Activated CD4-positive, alpha-beta T cell treated with anti-CD3 and anti-CD28 coated beads, Interleukin-2, amount 50 U/mL, for 4 hours (primary cell): ENCODE results near the gene KMT5B.

Source experiments
- DNase-seq, 2 experiments: peaks; one replicate each; pipeline ENCODE4 v3.0.0-alpha.2; 2020

KMT5B gene

GRCh38 chr11:68179847-68180246 lies 33.2 kb downstream of the KMT5B start:
- no peak for DNase-seq

GRCh38 chr11:68177877-68178276 lies 35.2 kb downstream of the KMT5B start:
- no peak for DNase-seq

GRCh38 chr11:68173926-68174325 lies 39.2 kb downstream of the KMT5B start:
- no peak for DNase-seq

GRCh38 chr11:68169442-68169841 lies 43.7 kb downstream of the KMT5B start:
- DNase-seq: no peak

- no peak for DNase-seq
These were observed 44.4 kb downstream of the KMT5B start for GRCh38 chr11:68168694-68169093.

- no peak for DNase-seq
These were observed 45.6 kb downstream of the KMT5B start for GRCh38 chr11:68167474-68167873.

GRCh38 chr11:68166969-68167368 lies 46.1 kb downstream of the KMT5B start:
- no peak for DNase-seq

GRCh38 chr11:68165601-68166000 lies 47.5 kb downstream of the KMT5B start:
- no peak for DNase-seq

GRCh38 chr11:68164437-68164836 lies 48.7 kb downstream of the KMT5B start:
- DNase-seq: no peak

- no peak for DNase-seq
These were observed 49.4 kb downstream of the KMT5B start for GRCh38 chr11:68163691-68164090.

- DNase-seq: no peak
These were observed 52.9 kb downstream of the KMT5B start for GRCh38 chr11:68160100-68160695.

- no peak for DNase-seq
These were observed 53.4 kb downstream of the KMT5B start for GRCh38 chr11:68159665-68160064.

- DNase-seq: no peak
These were observed 53.9 kb downstream of the KMT5B start for GRCh38 chr11:68159161-68159560.

- no peak for DNase-seq
These were observed 54.5 kb downstream of the KMT5B start for GRCh38 chr11:68158580-68158979.

- no peak for DNase-seq
These were observed 59.4 kb downstream of the KMT5B start for GRCh38 chr11:68153742-68154141.

- no peak for DNase-seq
These were observed 63.1 kb downstream of the KMT5B start for GRCh38 chr11:68150037-68150436.

- no peak for DNase-seq
These were observed 63.7 kb downstream of the KMT5B start for GRCh38 chr11:68149417-68149816.

- no peak for DNase-seq
These were observed 64.2 kb downstream of the KMT5B start for GRCh38 chr11:68148879-68149278.

- DNase-seq: no peak
These were observed 64.9 kb downstream of the KMT5B start for GRCh38 chr11:68148071-68148805.

- no peak for DNase-seq
These were observed 66.2 kb downstream of the KMT5B start for GRCh38 chr11:68146704-68147474.

GRCh38 chr11:68146010-68146540 lies 67.0 kb downstream of the KMT5B start:
- DNase-seq: no peak

GRCh38 chr11:68145120-68145866 lies 67.8 kb downstream of the KMT5B start:
- no peak for DNase-seq

- no peak for DNase-seq
These were observed 69.8 kb downstream of the KMT5B start for GRCh38 chr11:68143310-68143689.
